ENCODE results near the gene PEF1. TPM values are rescaled to one million over a fixed set of nuclear protein-coding genes. Genes with fewer than 3 reads are reported as not detected.
A peak's percentile ranks its signal among the peaks of the same experiment; 100 is the strongest.

The PEF1 gene
- total and polyA plus RNA-seq, 2 experiments from 2014 or later: 22.3 to 68.5 TPM

GRCh38 chr1:31580513-31580870 is 64.2 kb downstream of the PEF1 start:
- DNase-seq (ENCODE audit: low spot score) (no peak), ATAC-seq (no peak)
- 0 out of 2 replicates have a peak overlapping the region, but pooled peaks have one; percentile 14 for H3K27ac ChIP-seq (ENCODE audit: low read depth)
- H3K27me3 Mint-ChIP-seq (ENCODE audit: insufficient read depth, low read depth, poor library complexity): peaks cover 14% of the 10 kb centered on the region
- no peaks in the 10 kb centered on the region for H3K36me3 Mint-ChIP-seq (ENCODE audit: low read depth)
- H3K27me3 ChIP-seq (ENCODE audit: insufficient read depth): no peaks in the 10 kb centered on the region
- no peak overlapping the region for H2AFZ ChIP-seq
- H3K9me2 ChIP-seq (ENCODE audit: insufficient read depth): no peaks in the 10 kb centered on the region
- TF ChIP-seq ZNF114 (CRISPR knock-in tag; IDR thresholded peaks at IDR 0.05): no peak
- peaks cover 5% of the 10 kb centered on the region for H3F3A ChIP-seq (replicated peaks; ENCODE audit: low read depth)
- H3K27ac Mint-ChIP-seq: no peak overlapping the region
- H3K4me3 ChIP-seq: no peak overlapping the region
- H4K20me1 ChIP-seq (replicated peaks; ENCODE audit: insufficient read depth): no peaks in the 10 kb centered on the region
- H3K4me1 ChIP-seq (ENCODE audit: insufficient read depth): peaks cover 43% of the 10 kb centered on the region
- H3K36me3 ChIP-seq (ENCODE audit: insufficient read depth): no peaks in the 10 kb centered on the region
- H3K4me3 Mint-ChIP-seq: no peak overlapping the region
- H3K79me2 ChIP-seq (replicated peaks; ENCODE audit: insufficient read depth): no peaks in the 10 kb centered on the region
- H3K9me3 Mint-ChIP-seq: no peaks in the 10 kb centered on the region
- H3K4me2 ChIP-seq: peak overlapping the region; percentile 75
- peaks cover 43% of the 10 kb centered on the region for H3K4me1 Mint-ChIP-seq

Other genes with a start within 250 kb of the PEF1 start
- gene SERINC2, start 231.7 kb downstream of the PEF1 start, total RNA-seq (2014; rRNA removed; shearing (Covaris generic)): 18.8 and 20.5 TPM in 2 replicates
- 22.5 and 23.3 TPM in 2 replicates for gene SERINC2, start 231.7 kb downstream of the PEF1 start, polyA plus RNA-seq (2016; fragmentation: Nextera tagmentation; extraction: Ambion mirVana)
- 15.8 and 20.4 TPM in 2 replicates for gene TINAGL1, start 68.4 kb downstream of the PEF1 start, total RNA-seq (2014; rRNA removed; shearing (Covaris generic))
- gene TINAGL1, start 68.4 kb downstream of the PEF1 start, polyA plus RNA-seq (2016; fragmentation: Nextera tagmentation; extraction: Ambion mirVana): 6.2 and 6.8 TPM in 2 replicates
- gene HCRTR1, start 27.2 kb downstream of the PEF1 start, total RNA-seq (2014; rRNA removed; shearing (Covaris generic)): 1.0 TPM in 1 of 2 replicates, not detected in the other
- 0.15 TPM in 1 of 2 replicates, not detected in the other for gene HCRTR1, start 27.2 kb downstream of the PEF1 start, polyA plus RNA-seq (2016; fragmentation: Nextera tagmentation; extraction: Ambion mirVana)
- gene COL16A1, start 59.1 kb upstream of the PEF1 start, total RNA-seq (2014; rRNA removed; shearing (Covaris generic)): 13.2 and 15.7 TPM in 2 replicates
- 3.4 and 4.2 TPM in 2 replicates for gene COL16A1, start 59.1 kb upstream of the PEF1 start, polyA plus RNA-seq (2016; fragmentation: Nextera tagmentation; extraction: Ambion mirVana)
- gene ADGRB2, start 119.5 kb upstream of the PEF1 start, total RNA-seq (2014; rRNA removed; shearing (Covaris generic)): 20.9 and 27.8 TPM in 2 replicates
- gene ADGRB2, start 119.5 kb upstream of the PEF1 start, polyA plus RNA-seq (2016; fragmentation: Nextera tagmentation; extraction: Ambion mirVana): 7.9 and 8.0 TPM in 2 replicates
- 1.3 and 2.9 TPM in 2 replicates for gene SPOCD1, start 171.1 kb upstream of the PEF1 start, total RNA-seq (2014; rRNA removed; shearing (Covaris generic))
- 0.68 and 0.73 TPM in 2 replicates for gene SPOCD1, start 171.1 kb upstream of the PEF1 start, polyA plus RNA-seq (2016; fragmentation: Nextera tagmentation; extraction: Ambion mirVana)

Data from GM23338 (cell line).